Gastrocnemius medialis (tissue), 4 donors: Measurements from ENCODE around the gene FHOD3.
A peak's percentile ranks its signal among the peaks of the same experiment; 100 is the strongest.

Experiments used
- POLR2A ChIP-seq, 2 donors: fragments of 450-650 bp; IDR thresholded peaks; one replicate each; pipeline ENCODE4 v1.6.1; 2017; ENCODE audit warnings: antibody characterized with exemption in 2 of 2, mild to moderate bottlenecking in 2 of 2, moderate library complexity in 2 of 2
- TF ChIP-seq, protein P1 (sequence below), 5 experiments: fragments of 450-650 bp in 3 of 5; fragments of 200-600 bp in 2 of 5; sonication (generic) in 2 of 5; IDR thresholded peaks in 4 of 5; conservative IDR thresholded peaks in 1 of 5; 1 replicate in 4 of 5; 2 replicates in 1 of 5; pipeline ENCODE4 v1.5.1; 2016 to 2019; ENCODE audit warnings: antibody characterized with exemption in 5 of 5, mild to moderate bottlenecking in 3 of 5, moderate library complexity in 3 of 5

DNA sequence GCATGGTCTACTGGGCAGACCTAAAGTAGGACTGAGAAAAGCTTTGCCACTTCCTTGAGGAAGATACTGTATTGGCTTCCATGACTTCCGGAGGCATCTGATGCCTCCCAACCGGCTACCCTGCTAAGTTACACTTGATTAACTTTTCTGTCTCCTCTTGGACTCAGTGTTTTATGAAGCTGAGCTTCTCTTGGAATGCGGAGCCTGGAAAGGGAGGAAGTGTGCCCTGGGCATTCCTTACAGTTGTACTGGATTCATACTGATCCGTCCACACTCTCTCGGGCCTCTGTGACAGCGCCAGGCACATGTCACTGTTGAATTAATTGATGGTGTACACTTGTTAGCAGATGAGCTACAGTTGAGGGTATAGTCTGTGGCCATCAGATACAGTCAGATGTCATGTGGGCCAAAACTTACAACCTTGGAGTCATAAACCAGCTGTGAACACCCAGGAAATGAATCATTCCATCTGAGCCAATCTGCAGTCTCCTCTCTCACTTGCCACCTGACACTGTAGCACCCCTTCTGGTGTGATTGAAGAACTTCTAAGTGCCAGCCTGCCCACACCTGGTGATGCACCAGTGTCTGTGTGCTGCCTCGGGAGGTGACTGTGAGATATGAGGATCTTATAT, 122.5 kb downstream of the FHOD3 start:
- TF ChIP-seq, protein P1, sequence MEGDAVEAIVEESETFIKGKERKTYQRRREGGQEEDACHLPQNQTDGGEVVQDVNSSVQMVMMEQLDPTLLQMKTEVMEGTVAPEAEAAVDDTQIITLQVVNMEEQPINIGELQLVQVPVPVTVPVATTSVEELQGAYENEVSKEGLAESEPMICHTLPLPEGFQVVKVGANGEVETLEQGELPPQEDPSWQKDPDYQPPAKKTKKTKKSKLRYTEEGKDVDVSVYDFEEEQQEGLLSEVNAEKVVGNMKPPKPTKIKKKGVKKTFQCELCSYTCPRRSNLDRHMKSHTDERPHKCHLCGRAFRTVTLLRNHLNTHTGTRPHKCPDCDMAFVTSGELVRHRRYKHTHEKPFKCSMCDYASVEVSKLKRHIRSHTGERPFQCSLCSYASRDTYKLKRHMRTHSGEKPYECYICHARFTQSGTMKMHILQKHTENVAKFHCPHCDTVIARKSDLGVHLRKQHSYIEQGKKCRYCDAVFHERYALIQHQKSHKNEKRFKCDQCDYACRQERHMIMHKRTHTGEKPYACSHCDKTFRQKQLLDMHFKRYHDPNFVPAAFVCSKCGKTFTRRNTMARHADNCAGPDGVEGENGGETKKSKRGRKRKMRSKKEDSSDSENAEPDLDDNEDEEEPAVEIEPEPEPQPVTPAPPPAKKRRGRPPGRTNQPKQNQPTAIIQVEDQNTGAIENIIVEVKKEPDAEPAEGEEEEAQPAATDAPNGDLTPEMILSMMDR (IDR thresholded peaks at IDR 0.05 in 4 of 5, conservative IDR thresholded peaks at IDR 0.05 in 1 of 5): peak in 4 of 5 experiments; percentile 16 to 47 (median 28)
- TF ChIP-seq POLR2A (IDR thresholded peaks at IDR 0.05): peak in 1 of 2 donors; percentile 27
